GM10248 (cell line): ENCODE data around the gene SLC8A3.
A peak's percentile ranks its signal among the peaks of the same experiment; 100 is the strongest.

Experiments
- CTCF ChIA-PET: fragments of 300-600 bp; sonication (Branson Sonifier 250); formaldehyde crosslinking; extraction: SDS; loops from one replicate; lab custom pipeline; 2021; ENCODE audit warnings: antibody characterized with exemption; lab: Yijun Ruan, JAX
- POLR2A ChIA-PET: fragments of 350-650 bp; sonication (Branson Sonifier 250); formaldehyde crosslinking; extraction: SDS; loops from one replicate; lab custom pipeline; 2020; ENCODE audit warnings: antibody characterized with exemption; lab: Yijun Ruan, JAX
- DNase-seq: peaks from one replicate; pipeline ENCODE4 v3.0.0; 2012; ENCODE audit errors: extremely low spot score
- CTCF ChIP-seq: IDR thresholded peaks from 2 replicates; pipeline ENCODE4 v1.5.1; 2012; ENCODE audit warnings: mild to moderate bottlenecking, low read depth; ENCODE audit errors: extremely low read depth, missing control alignments, control extremely low read depth

Gene SLC8A3

GRCh38 chr14:70027785-70028428 is 160.8 kb downstream of the SLC8A3 start:
- peak; percentile 96 for TF ChIP-seq CTCF
- POLR2A ChIA-PET = no interaction called here
- DNase-seq = peak; percentile 85
- CTCF ChIA-PET = interaction anchor here (0.6 to 5.3 kb wide), 44 partner anchors 8 to 649 kb away, joined by 3 to 136 read pairs (median 4); partner anchors contain the start of gene SMOC1

GRCh38 chr14:70023871-70024270 is 164.9 kb downstream of the SLC8A3 start:
- no peak for DNase-seq
- CTCF ChIA-PET = interaction anchor here (1.2 to 2.2 kb wide), 4 partner anchors 10 to 205 kb away, joined by 4 to 9 read pairs (median 8); no protein-coding TSS in a partner anchor
- POLR2A ChIA-PET = no interaction called here
- no peak for TF ChIP-seq CTCF

GRCh38 chr14:70022771-70023445 is 165.8 kb downstream of the SLC8A3 start:
- TF ChIP-seq CTCF = no peak
- DNase-seq = no peak
- POLR2A ChIA-PET = no interaction called here
- CTCF ChIA-PET = no interaction called here

GRCh38 chr14:70021548-70022220 is 167.1 kb downstream of the SLC8A3 start:
- DNase-seq = no peak
- ChIA-PET POLR2A (no interaction called here), CTCF (interaction anchor here (1.6 to 3.0 kb wide), 3 partner anchors 9 to 204 kb away, joined by 3 to 18 read pairs (median 7); no protein-coding TSS in a partner anchor)
- no peak for TF ChIP-seq CTCF

GRCh38 chr14:70020352-70021170 is 168.2 kb downstream of the SLC8A3 start:
- ChIA-PET CTCF (interaction anchor here (1.1 to 10.2 kb wide), 6 partner anchors 8 to 203 kb away, joined by 3 to 103 read pairs (median 6); no protein-coding TSS in a partner anchor), POLR2A (interaction anchor here (0.6 kb wide), 1 partner anchor 579 kb away, joined by 6 read pairs; no protein-coding TSS in a partner anchor)
- DNase-seq = no peak
- TF ChIP-seq CTCF = no peak
